ENCODE data around the gene AGXT.

The AGXT gene

GRCh38 chr2:240929364-240930095 is 60.9 kb downstream of the AGXT start:
- peak; percentile 1 for DNase-seq
